Mucosa of descending colon (tissue), 3 donors: ENCODE results near the gene NYNRIN. TPM values are rescaled to one million over a fixed set of nuclear protein-coding genes. Genes with fewer than 3 reads are reported as not detected.

Source experiments
- ATAC-seq: fragments of 200-7000 bp; cut with Tn5 transposase; one replicate; pipeline ENCODE4 v1.9.1; 2020; ENCODE audit warnings: mild to moderate bottlenecking, moderate library complexity
- DNase-seq, 3 donors: peaks; one replicate each; pipeline ENCODE4 v3.0.0-alpha.2; 2020
- H3K36me3 ChIP-seq: fragments of 200-600 bp; one replicate; pipeline ENCODE4 v1.8.0; 2021; ENCODE audit warnings: low read depth, mild to moderate bottlenecking
- H3K4me1 ChIP-seq: fragments of 200-600 bp; one replicate; pipeline ENCODE4 v1.8.0; 2021; ENCODE audit warnings: low read depth, mild to moderate bottlenecking
- H3K4me3 ChIP-seq: fragments of 200-600 bp; one replicate; pipeline ENCODE4 v1.8.0; 2021; ENCODE audit warnings: mild to moderate bottlenecking
- H3K9me3 ChIP-seq: fragments of 200-600 bp; one replicate; pipeline ENCODE4 v1.8.0; 2021; ENCODE audit warnings: mild to moderate bottlenecking
- intact Hi-C, 2 donors: fragments of 100-400 bp; cut with DNase I in 1 of 2; cut with micrococcal nuclease in 1 of 2; formaldehyde crosslinking; loops; one replicate each; pipeline versions ENCODE4 v1.11.0 to v1.11.1; 2022; cut with DNase I, micrococcal nuclease
- total RNA-seq, 3 donors: library from RNA; stranded (reverse); fragmentation: NEBNext Ultra II Directional in 2 of 3; extraction: Animal tissue kit (Norgen Biotek cat#: 25700) in 2 of 3; gene quantifications; one replicate each; pipeline versions ENCODE4 v1.2.1 to v1.2.4, GENCODE V29; 2021 to 2023
- TF ChIP-seq, protein P1 (sequence below): fragments of 200-600 bp; IDR thresholded peaks from one replicate; pipeline ENCODE4 v1.8.0; 2022; ENCODE audit warnings: antibody characterized with exemption, mild to moderate bottlenecking
- donor health status: DM: no; HTN: no; CAD: no; lungs with moderate emphysema.
- donor health status: DM: no; HTN: no; CAD: no.
- donor health status: DM: no; HTN: yes; CAD: no.

NYNRIN gene
- total RNA-seq, 3 donors from 2014 or later: 12.1 to 15.8 (median 13.4) TPM

GRCh38 chr14:24392325-24393091 is 6.3 kb upstream of the NYNRIN start:
- TF ChIP-seq, protein P1, sequence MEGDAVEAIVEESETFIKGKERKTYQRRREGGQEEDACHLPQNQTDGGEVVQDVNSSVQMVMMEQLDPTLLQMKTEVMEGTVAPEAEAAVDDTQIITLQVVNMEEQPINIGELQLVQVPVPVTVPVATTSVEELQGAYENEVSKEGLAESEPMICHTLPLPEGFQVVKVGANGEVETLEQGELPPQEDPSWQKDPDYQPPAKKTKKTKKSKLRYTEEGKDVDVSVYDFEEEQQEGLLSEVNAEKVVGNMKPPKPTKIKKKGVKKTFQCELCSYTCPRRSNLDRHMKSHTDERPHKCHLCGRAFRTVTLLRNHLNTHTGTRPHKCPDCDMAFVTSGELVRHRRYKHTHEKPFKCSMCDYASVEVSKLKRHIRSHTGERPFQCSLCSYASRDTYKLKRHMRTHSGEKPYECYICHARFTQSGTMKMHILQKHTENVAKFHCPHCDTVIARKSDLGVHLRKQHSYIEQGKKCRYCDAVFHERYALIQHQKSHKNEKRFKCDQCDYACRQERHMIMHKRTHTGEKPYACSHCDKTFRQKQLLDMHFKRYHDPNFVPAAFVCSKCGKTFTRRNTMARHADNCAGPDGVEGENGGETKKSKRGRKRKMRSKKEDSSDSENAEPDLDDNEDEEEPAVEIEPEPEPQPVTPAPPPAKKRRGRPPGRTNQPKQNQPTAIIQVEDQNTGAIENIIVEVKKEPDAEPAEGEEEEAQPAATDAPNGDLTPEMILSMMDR: no peak
- no peaks in the 10 kb centered on the region for H3K36me3 ChIP-seq
- H3K9me3 ChIP-seq: no peaks in the 10 kb centered on the region
- H3K4me1 ChIP-seq: peaks cover under 1% of the 10 kb centered on the region
- no peak overlapping the region for H3K4me3 ChIP-seq
- ATAC-seq (peak; percentile 87), DNase-seq (no peak)
- intact Hi-C loops: no loop called here

DNA sequence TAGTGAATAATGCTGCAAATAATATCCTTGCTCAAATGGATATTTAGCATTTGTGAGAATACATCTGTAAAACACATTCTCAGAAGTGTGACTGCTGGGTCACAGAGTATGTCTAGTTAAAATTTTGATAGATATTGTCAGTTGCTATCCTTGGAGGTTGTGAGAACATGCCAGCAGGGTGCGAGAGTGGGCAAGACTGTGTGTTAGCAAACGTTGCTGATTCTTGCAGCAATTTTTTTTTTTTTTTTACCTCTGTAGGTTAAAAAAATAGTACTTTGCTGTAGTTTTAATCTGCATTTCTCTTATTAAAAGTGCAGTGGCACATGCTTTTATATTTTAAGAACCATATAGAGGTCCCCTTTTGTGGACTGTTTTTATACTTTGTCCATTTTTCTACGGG is 4.5 kb upstream of the NYNRIN start:
- intact Hi-C loops: no loop called here
- H3K4me3 ChIP-seq: no peak overlapping the region
- DNase-seq: no peak

GRCh38 chr14:24395609-24396582 is 2.9 kb upstream of the NYNRIN start:
- Histone ChIP-seq H3K4me3 (no peak overlapping the region), H3K36me3 (no peaks in the 10 kb centered on the region), H3K4me1 (peaks cover 11% of the 10 kb centered on the region), H3K9me3 (no peaks in the 10 kb centered on the region)
- TF ChIP-seq, protein P1: no peak
- DNase-seq: no peak
- ATAC-seq: no peak
- intact Hi-C loops: no loop called here

More for the DNA sequence above, 4.5 kb upstream of the NYNRIN start:
- TF ChIP-seq, protein P1: no peak
- H3K4me1 ChIP-seq: peaks cover 11% of the 10 kb centered on the region
- ATAC-seq: no peak
- no peaks in the 10 kb centered on the region for H3K9me3 ChIP-seq
- H3K36me3 ChIP-seq: no peaks in the 10 kb centered on the region

GRCh38 chr14:24397639-24398292 is 1.0 kb upstream of the NYNRIN start:
- Histone ChIP-seq H3K4me1 (peaks cover 18% of the 10 kb centered on the region), H3K4me3 (no peak overlapping the region), H3K36me3 (no peaks in the 10 kb centered on the region), H3K9me3 (no peaks in the 10 kb centered on the region)
- no peak for ATAC-seq
- DNase-seq: peak in 1 of 3 donors; percentile 38
- TF ChIP-seq, protein P1: no peak
- intact Hi-C loops: no loop called here

DNA sequence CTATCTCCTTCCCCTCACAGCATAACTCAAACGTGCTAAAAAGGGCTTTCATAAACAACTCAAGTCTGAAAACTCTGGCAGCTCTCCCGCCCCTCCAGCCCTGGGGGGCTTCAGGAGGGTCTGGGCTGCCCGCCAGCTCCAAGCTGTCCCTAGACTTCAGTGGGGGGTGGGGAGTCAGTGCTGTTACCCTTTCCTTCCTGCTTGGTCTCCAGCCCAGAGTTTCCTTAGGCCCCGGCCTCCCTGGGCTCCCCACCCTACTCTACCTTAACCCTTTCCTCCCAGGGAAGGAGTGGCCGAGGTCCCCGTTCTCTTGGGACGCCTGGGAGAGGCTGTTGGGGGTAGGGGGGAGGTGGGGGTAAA is 530 bp upstream of the NYNRIN start:
- Histone ChIP-seq H3K36me3 (no peaks in the 10 kb centered on the region), H3K4me3 (no peak overlapping the region), H3K9me3 (no peaks in the 10 kb centered on the region), H3K4me1 (peaks cover 18% of the 10 kb centered on the region)
- DNase-seq (peak; percentile 56 to 60 (median 58)), ATAC-seq (peak; percentile 75)
- intact Hi-C loops: no loop called here
- TF ChIP-seq, protein P1: no peak
